ENCODE measurements around the gene UGT1A9.

UGT1A9 gene

DNA sequence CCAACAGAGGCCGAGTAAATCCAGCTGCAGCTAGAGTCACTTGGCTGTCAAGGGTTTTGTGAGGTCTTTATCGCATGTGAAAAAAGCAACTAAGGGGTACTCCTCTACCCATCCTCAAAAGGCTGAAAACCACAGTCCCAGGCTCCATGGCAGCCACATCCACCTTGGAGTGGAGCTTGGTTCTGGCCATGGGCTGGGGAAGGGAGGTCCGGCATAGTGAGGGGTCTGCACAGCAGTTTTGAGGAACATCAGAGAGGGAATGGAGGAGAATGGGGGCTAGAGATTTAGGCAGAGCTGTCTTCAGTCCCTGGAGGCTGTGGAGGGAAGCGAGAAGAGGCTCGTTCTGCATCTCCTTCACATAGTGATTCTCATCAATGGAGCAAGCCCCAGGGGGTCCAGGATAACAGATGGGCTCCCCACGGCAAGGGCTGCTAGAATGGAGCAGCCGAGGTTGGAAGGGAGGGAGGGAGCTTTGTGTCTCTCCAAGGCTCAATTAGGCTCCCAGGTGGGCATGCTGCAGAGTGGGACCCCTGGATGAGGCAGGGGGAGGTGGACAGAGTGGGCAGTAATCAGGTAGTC, 127.5 kb downstream of the UGT1A9 start:
- H3K4me1 ChIP-seq (ENCODE audit: insufficient read depth, low read length) = no peaks in the 10 kb centered on the region
- no peaks in the 10 kb centered on the region for H3K9me3 ChIP-seq (ENCODE audit: control insufficient read depth, insufficient read depth, low read length)
- no peaks in the 10 kb centered on the region for H3K36me3 ChIP-seq (ENCODE audit: insufficient read depth, low read length)
- H3K9ac ChIP-seq (ENCODE audit: low read depth, low read length) = no peak overlapping the region

GRCh38 chr2:233799716-233800115, 128.0 kb downstream of the UGT1A9 start:
- no peaks in the 10 kb centered on the region for H3K36me3 ChIP-seq (ENCODE audit: insufficient read depth, low read length)
- H3K9me3 ChIP-seq (ENCODE audit: control insufficient read depth, insufficient read depth, low read length) = no peaks in the 10 kb centered on the region
- no peak overlapping the region for H3K9ac ChIP-seq (ENCODE audit: low read depth, low read length)
- no peaks in the 10 kb centered on the region for H3K4me1 ChIP-seq (ENCODE audit: insufficient read depth, low read length)

- no peaks in the 10 kb centered on the region for H3K36me3 ChIP-seq (ENCODE audit: insufficient read depth, low read length)
- no peaks in the 10 kb centered on the region for H3K4me1 ChIP-seq (ENCODE audit: insufficient read depth, low read length)
- H3K9ac ChIP-seq (ENCODE audit: low read depth, low read length) = no peak overlapping the region
- H3K9me3 ChIP-seq (ENCODE audit: control insufficient read depth, insufficient read depth, low read length) = no peaks in the 10 kb centered on the region
Measured at GRCh38 chr2:233800208-233800607, 128.5 kb downstream of the UGT1A9 start.

DNA sequence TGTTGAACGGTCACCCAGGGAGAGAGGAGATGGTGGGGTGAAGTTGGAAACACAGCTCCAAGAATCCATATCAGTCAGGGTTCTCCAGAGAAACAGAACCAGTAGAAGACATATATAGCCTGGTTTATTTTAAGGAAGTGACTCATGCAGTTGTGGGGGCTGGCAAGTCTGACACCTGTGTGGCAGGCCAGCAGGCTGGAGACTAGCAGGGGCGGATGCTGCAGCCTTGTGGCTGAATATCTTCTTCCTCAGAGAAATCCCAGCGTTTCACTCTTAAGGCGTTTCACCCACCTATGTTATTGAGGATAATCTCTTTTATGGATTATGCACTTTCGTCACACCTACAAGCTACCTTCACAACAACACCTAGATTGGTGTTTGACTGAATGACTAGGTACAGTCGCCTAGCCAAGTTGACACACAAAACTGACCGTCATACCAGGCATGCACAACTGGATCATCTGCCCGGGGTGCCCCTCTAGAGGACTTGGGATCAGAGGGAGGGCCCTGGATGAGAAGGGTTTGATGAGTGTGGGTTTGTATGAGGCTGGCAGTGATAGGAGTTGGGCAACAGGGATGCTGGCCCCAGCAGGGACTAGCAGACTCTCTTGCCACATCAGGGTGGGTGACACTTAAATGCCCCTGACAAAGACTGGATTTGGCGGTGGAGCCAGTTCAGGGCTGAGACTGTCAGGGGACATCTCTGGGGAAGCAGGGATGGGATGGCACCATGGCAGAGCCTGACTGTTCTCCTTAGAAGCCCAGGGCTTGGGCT, 129.8 kb downstream of the UGT1A9 start:
- H3K9ac ChIP-seq (ENCODE audit: low read depth, low read length) = no peak overlapping the region
- no peaks in the 10 kb centered on the region for H3K9me3 ChIP-seq (ENCODE audit: control insufficient read depth, insufficient read depth, low read length)
- H3K36me3 ChIP-seq (ENCODE audit: insufficient read depth, low read length) = no peaks in the 10 kb centered on the region
- no peaks in the 10 kb centered on the region for H3K4me1 ChIP-seq (ENCODE audit: insufficient read depth, low read length)

DNA sequence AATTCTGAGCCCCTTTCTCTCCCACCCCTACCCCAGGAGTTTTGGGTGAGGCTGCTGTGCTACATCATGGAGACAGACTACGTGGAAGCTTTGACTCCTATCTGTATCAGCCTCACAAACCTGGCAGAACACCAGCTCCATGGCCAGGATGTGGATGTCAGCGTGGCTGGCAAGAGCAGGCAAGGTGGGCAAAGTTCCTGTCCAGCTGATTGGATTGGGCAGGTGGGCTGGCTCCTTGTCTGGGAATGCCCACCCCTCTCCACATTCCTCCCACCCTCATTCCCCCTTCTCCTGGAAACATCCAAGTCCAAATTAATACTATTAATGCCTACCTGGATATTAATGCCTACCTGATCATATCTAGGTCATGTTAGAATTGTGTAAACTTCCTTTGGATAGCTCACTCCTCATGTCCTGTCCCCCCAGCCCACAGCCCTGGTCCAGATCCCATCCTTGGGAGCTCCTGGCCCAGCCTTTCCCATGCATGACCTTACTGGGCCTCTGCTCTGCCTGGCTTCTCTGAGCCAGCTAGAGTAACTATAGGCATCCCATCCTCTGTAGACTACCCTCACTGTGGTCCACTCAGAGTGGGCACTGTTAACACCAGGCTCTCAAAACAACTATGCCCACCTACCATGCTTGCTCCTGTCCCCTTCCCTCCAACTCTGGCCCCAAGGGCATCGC, 130.6 kb downstream of the UGT1A9 start:
- no peak overlapping the region for H3K9ac ChIP-seq (ENCODE audit: low read depth, low read length)
- H3K36me3 ChIP-seq (ENCODE audit: insufficient read depth, low read length) = no peaks in the 10 kb centered on the region
- no peaks in the 10 kb centered on the region; the same call in 1 of the 2 replicates for H3K9me3 ChIP-seq (ENCODE audit: control insufficient read depth, insufficient read depth, low read length)
- no peaks in the 10 kb centered on the region for H3K4me1 ChIP-seq (ENCODE audit: insufficient read depth, low read length)

GRCh38 chr2:233803292-233803911, 131.7 kb downstream of the UGT1A9 start:
- Histone ChIP-seq H3K36me3 (ENCODE audit: insufficient read depth, low read length) (no peaks in the 10 kb centered on the region), H3K9ac (ENCODE audit: low read depth, low read length) (no peak overlapping the region), H3K4me1 (ENCODE audit: insufficient read depth, low read length) (no peaks in the 10 kb centered on the region), H3K9me3 (ENCODE audit: control insufficient read depth, insufficient read depth, low read length) (no peaks in the 10 kb centered on the region; the same call in 1 of the 2 replicates)

DNA sequence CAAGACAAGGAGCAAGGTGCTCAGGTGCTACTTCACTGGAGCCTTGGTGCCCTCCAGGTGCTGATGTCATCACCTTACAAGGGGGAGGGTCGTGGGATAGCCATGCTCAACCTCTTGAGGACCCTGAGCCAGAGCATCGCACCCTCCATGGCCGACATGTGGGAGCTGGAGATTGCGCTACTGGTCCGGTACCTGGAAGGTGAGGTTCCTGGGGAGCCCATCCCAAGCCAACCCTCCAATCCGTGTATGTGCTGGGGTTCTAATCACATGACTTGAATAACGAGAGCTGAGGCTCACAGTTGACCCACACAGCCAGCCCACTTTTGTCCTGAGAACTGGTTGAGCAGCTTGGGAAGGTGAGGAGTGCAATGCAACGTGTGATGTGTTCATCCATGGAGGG, 132.3 kb downstream of the UGT1A9 start:
- Histone ChIP-seq H3K9me3 (ENCODE audit: control insufficient read depth, insufficient read depth, low read length) (no peaks in the 10 kb centered on the region; the same call in 1 of the 2 replicates), H3K36me3 (ENCODE audit: insufficient read depth, low read length) (no peaks in the 10 kb centered on the region), H3K4me1 (ENCODE audit: insufficient read depth, low read length) (no peaks in the 10 kb centered on the region), H3K9ac (ENCODE audit: low read depth, low read length) (no peak overlapping the region)

DNA sequence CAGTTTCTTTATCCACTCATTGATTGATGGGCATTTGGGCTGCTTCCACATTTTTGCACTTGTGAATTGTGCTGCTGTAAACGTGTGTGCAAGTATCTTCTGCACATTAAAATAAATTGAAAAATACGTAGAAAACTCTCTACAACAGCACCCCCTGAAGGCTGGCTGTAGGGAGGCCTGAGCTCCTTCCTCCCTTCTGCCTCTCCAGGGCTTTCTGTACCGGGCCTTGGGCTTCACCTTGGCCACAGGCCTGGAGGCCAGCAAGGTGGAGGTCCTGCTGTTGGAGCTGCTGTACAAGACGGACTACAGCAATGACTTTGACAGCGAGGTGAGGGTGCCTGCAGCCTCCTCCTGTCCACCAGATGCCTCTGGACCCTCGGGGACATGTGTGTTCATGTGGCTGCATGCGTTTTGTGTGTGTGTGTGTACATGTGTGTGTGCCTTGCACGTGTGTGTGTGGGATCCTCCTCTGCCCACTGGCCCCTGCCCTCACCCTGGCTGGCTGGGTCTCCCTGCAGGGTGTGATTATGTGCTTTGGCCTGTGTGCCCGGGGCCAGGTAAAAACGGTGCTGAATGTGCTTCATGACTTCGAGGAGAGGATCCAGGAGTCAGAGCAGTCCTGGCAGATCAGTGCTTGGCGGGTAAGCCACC, 135.6 kb downstream of the UGT1A9 start:
- Histone ChIP-seq H3K36me3 (ENCODE audit: insufficient read depth, low read length) (no peaks in the 10 kb centered on the region), H3K9ac (ENCODE audit: low read depth, low read length) (no peak overlapping the region), H3K9me3 (ENCODE audit: control insufficient read depth, insufficient read depth, low read length) (no peaks in the 10 kb centered on the region; the same call in 1 of the 2 replicates), H3K4me1 (ENCODE audit: insufficient read depth, low read length) (no peaks in the 10 kb centered on the region)

- no peaks in the 10 kb centered on the region; the same call in 1 of the 2 replicates for H3K9me3 ChIP-seq (ENCODE audit: control insufficient read depth, insufficient read depth, low read length)
- no peaks in the 10 kb centered on the region for H3K36me3 ChIP-seq (ENCODE audit: insufficient read depth, low read length)
- no peaks in the 10 kb centered on the region for H3K4me1 ChIP-seq (ENCODE audit: insufficient read depth, low read length)
- no peak overlapping the region for H3K9ac ChIP-seq (ENCODE audit: low read depth, low read length)
Measured at GRCh38 chr2:233807966-233808935, 136.6 kb downstream of the UGT1A9 start.

- Histone ChIP-seq H3K4me1 (ENCODE audit: insufficient read depth, low read length) (no peaks in the 10 kb centered on the region), H3K36me3 (ENCODE audit: insufficient read depth, low read length) (no peaks in the 10 kb centered on the region), H3K9ac (ENCODE audit: low read depth, low read length) (no peak overlapping the region), H3K9me3 (ENCODE audit: control insufficient read depth, insufficient read depth, low read length) (no peaks in the 10 kb centered on the region; the same call in 1 of the 2 replicates)
Measured at GRCh38 chr2:233810385-233810784, 138.7 kb downstream of the UGT1A9 start.

- no peaks in the 10 kb centered on the region for H3K4me1 ChIP-seq (ENCODE audit: insufficient read depth, low read length)
- H3K9ac ChIP-seq (ENCODE audit: low read depth, low read length) = no peak overlapping the region
- no peaks in the 10 kb centered on the region; the same call in 1 of the 2 replicates for H3K9me3 ChIP-seq (ENCODE audit: control insufficient read depth, insufficient read depth, low read length)
- no peaks in the 10 kb centered on the region for H3K36me3 ChIP-seq (ENCODE audit: insufficient read depth, low read length)
Measured at GRCh38 chr2:233811087-233811486, 139.4 kb downstream of the UGT1A9 start.

GRCh38 chr2:233811732-233812131, 140.0 kb downstream of the UGT1A9 start:
- no peaks in the 10 kb centered on the region; the same call in 1 of the 2 replicates for H3K9me3 ChIP-seq (ENCODE audit: control insufficient read depth, insufficient read depth, low read length)

More at GRCh38 chr2:233811732-233812131, 140.0 kb downstream of the UGT1A9 start:
- no peaks in the 10 kb centered on the region for H3K4me1 ChIP-seq (ENCODE audit: insufficient read depth, low read length)
- H3K36me3 ChIP-seq (ENCODE audit: insufficient read depth, low read length) = no peaks in the 10 kb centered on the region
- H3K9ac ChIP-seq (ENCODE audit: low read depth, low read length) = no peak overlapping the region
